Measurements from ENCODE around the gene PFKM.

DNA sequence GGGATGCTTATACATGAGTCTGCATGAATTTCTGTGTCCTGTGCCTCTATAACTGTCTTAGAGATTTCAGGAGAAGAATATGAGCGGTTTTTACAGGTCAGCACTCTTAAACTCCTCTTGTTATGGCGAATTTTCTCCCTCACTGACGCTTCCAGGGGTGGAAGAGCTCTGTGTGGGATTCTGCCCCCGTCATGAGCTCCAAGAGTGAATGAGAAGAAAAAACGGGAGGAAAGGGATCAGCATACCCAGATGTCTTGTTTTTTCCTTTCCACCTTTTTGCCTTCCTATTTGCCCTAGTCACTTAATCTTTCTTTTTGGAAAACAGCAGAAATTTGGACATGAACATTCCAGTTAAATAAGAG lies 651 bp downstream of the PFKM start:
- TF ChIP-seq, protein P1, sequence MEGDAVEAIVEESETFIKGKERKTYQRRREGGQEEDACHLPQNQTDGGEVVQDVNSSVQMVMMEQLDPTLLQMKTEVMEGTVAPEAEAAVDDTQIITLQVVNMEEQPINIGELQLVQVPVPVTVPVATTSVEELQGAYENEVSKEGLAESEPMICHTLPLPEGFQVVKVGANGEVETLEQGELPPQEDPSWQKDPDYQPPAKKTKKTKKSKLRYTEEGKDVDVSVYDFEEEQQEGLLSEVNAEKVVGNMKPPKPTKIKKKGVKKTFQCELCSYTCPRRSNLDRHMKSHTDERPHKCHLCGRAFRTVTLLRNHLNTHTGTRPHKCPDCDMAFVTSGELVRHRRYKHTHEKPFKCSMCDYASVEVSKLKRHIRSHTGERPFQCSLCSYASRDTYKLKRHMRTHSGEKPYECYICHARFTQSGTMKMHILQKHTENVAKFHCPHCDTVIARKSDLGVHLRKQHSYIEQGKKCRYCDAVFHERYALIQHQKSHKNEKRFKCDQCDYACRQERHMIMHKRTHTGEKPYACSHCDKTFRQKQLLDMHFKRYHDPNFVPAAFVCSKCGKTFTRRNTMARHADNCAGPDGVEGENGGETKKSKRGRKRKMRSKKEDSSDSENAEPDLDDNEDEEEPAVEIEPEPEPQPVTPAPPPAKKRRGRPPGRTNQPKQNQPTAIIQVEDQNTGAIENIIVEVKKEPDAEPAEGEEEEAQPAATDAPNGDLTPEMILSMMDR (IDR thresholded peaks at IDR 0.05; ENCODE audit: insufficient read depth, low read depth, low read length) = no peak
- TF ChIP-seq EZH2 (IDR thresholded peaks at IDR 0.05; ENCODE audit: insufficient read depth, low read length) = no peak

All from astrocyte (in vitro differentiated cells and primary cell).